Cerebellar nuclear complex (tissue), 1 donor: ENCODE results near the gene PCYT2.

Source experiments
- DNase-seq, 2 experiments: peaks; one replicate each; lab custom pipeline; 2025; lab: John Stamatoyannopoulos, UW

The PCYT2 gene

GRCh38 chr17:81869221-81870130, 41.7 kb downstream of the PCYT2 start:
- no peak for DNase-seq

GRCh38 chr17:81868674-81869220, 42.5 kb downstream of the PCYT2 start:
- no peak for DNase-seq

GRCh38 chr17:81867991-81868673, 43.1 kb downstream of the PCYT2 start:
- no peak for DNase-seq

- DNase-seq: no peak
Observed at GRCh38 chr17:81867170-81867990, 43.8 kb downstream of the PCYT2 start.

GRCh38 chr17:81866440-81867169, 44.6 kb downstream of the PCYT2 start:
- DNase-seq: no peak

- no peak for DNase-seq
Observed at GRCh38 chr17:81865733-81866439, 45.3 kb downstream of the PCYT2 start.

- DNase-seq: no peak
Observed at GRCh38 chr17:81865358-81865732, 45.9 kb downstream of the PCYT2 start.

- no peak for DNase-seq
Observed at GRCh38 chr17:81863833-81864768, 47.1 kb downstream of the PCYT2 start.

GRCh38 chr17:81863123-81863675, 48.0 kb downstream of the PCYT2 start:
- no peak for DNase-seq

- DNase-seq: peak; percentile 98 to 99
Observed at GRCh38 chr17:81860756-81861568, 50.2 kb downstream of the PCYT2 start.

GRCh38 chr17:81859906-81860755, 51.1 kb downstream of the PCYT2 start, which contains the start of gene P4HB:
P4HB (minus strand) TSS chr17:81860535; CDS start chr17:81860471, 64 bp downstream.
- no peak for DNase-seq

- DNase-seq: no peak
Observed at GRCh38 chr17:81858967-81859905, 52.0 kb downstream of the PCYT2 start.

- DNase-seq: no peak
Observed at GRCh38 chr17:81858170-81858966, 52.8 kb downstream of the PCYT2 start.

- no peak for DNase-seq
Observed at GRCh38 chr17:81854974-81855774, 56.0 kb downstream of the PCYT2 start.
